PC-3 (cell line): ENCODE results near the gene TRIM56. TPM values are rescaled to one million over a fixed set of nuclear protein-coding genes. Genes with fewer than 3 reads are reported as not detected.
"Not testable (repeated sequence)": the region's sequence is repeated elsewhere in the genome, so short reads cannot be mapped to it uniquely, and the experiment has no call there.

Source experiments
- ATAC-seq: fragments of 200-7000 bp; cut with Tn5 transposase; 2 replicates; pipeline ENCODE4 v1.9.1; 2020; ENCODE audit warnings: mild to moderate bottlenecking, moderate library complexity
- BruUV-seq: library from RNA; stranded (reverse); fragments of 400-500 nt; replicated peaks from 2 replicates; lab custom pipeline; 2021; lab: Mats Ljungman, UMichigan
- CTCF ChIA-PET: fragments of 300-600 bp; sonication (Branson Sonifier 250); formaldehyde crosslinking; loops from one replicate; lab custom pipeline; 2022; ENCODE audit warnings: antibody characterized with exemption; lab: Charles Lee
- POLR2A ChIA-PET: fragments of 300-600 bp; sonication (Branson Sonifier 250); formaldehyde crosslinking; loops from one replicate; lab custom pipeline; 2022; ENCODE audit warnings: antibody characterized with exemption; ENCODE audit not compliant: unreplicated experiment; lab: Charles Lee
- DNase-seq: peaks from one replicate; pipeline ENCODE4 v3.0.0-alpha.2; 2015
- H2AFZ ChIP-seq: fragments of 300-600 bp; sonication (generic); 2 replicates; pipeline ENCODE4 v1.6.0; 2016; ENCODE audit warnings: antibody characterized with exemption, low read length
- H3F3A ChIP-seq: fragments of 300-600 bp; sonication (generic); one replicate; pipeline ENCODE4 v1.6.0; 2017; ENCODE audit warnings: antibody characterized with exemption, low read length, control low read depth, mild to moderate bottlenecking; ENCODE audit not compliant: unreplicated experiment
- H3K27ac ChIP-seq: fragments of 300-600 bp; sonication (generic); 2 replicates; pipeline ENCODE4 v1.5.1; 2016; ENCODE audit warnings: mild to moderate bottlenecking, low read length
- H3K27me3 ChIP-seq: fragments of 300-600 bp; sonication (generic); 2 replicates; pipeline ENCODE4 v1.6.1; 2016; ENCODE audit warnings: low read length, mixed read lengths
- H3K36me3 ChIP-seq: fragments of 300-600 bp; sonication (generic); 2 replicates; pipeline ENCODE4 v1.6.1; 2016; ENCODE audit warnings: low read depth, mixed run types, low read length, mixed read lengths
- H3K4me1 ChIP-seq: fragments of 300-600 bp; sonication (generic); 2 replicates; pipeline ENCODE4 v1.5.1; 2016; ENCODE audit warnings: low read length; ENCODE audit not compliant: insufficient read depth
- H3K4me2 ChIP-seq: fragments of 300-600 bp; sonication (generic); 2 replicates; pipeline ENCODE4 v1.6.0; 2016; ENCODE audit warnings: low read length
- H3K4me3 ChIP-seq: fragments of 300-600 bp; sonication (generic); 2 replicates; pipeline ENCODE4 v1.5.1; 2016; ENCODE audit warnings: mild to moderate bottlenecking, low read length, mixed read lengths
- H3K79me2 ChIP-seq: fragments of 300-600 bp; sonication (generic); 2 replicates; pipeline ENCODE4 v1.6.1; 2017; ENCODE audit warnings: low read length, mixed read lengths
- H3K9ac ChIP-seq: fragments of 300-600 bp; sonication (generic); 2 replicates; pipeline ENCODE4 v1.6.0; 2016; ENCODE audit warnings: mild to moderate bottlenecking, low read length
- H3K9me2 ChIP-seq: fragments of 300-600 bp; sonication (generic); replicated peaks from 2 replicates; pipeline ENCODE4 v1.6.1; 2016; ENCODE audit warnings: mixed run types, low read length, mixed read lengths
- H3K9me3 ChIP-seq: fragments of 300-600 bp; sonication (generic); 2 replicates; pipeline ENCODE4 v1.6.1; 2016; ENCODE audit warnings: low read length, mixed read lengths
- H4K20me1 ChIP-seq: fragments of 300-600 bp; sonication (generic); 2 replicates; pipeline ENCODE4 v1.6.1; 2016; ENCODE audit warnings: low read length, mixed read lengths
- CTCF ChIP-seq: fragments of 300-600 bp; sonication (generic); conservative IDR thresholded peaks from 2 replicates; pipeline ENCODE4 v1.5.1; 2017; ENCODE audit warnings: antibody characterized with exemption, low read depth, mild to moderate bottlenecking, low read length
- EZH2 ChIP-seq: fragments of 300-600 bp; sonication (generic); IDR thresholded peaks from one replicate; pipeline ENCODE4 v1.6.1; 2017; ENCODE audit warnings: antibody characterized with exemption, mild to moderate bottlenecking, low read length; ENCODE audit not compliant: unreplicated experiment
- EZH2phosphoT487 ChIP-seq: fragments of 300-600 bp; sonication (generic); IDR thresholded peaks from 2 replicates; pipeline ENCODE4 v1.6.1; 2018; ENCODE audit warnings: mild to moderate bottlenecking, antibody characterized with exemption, low read length, borderline replicate concordance
- intact Hi-C: fragments of 100-400 bp; cut with micrococcal nuclease; formaldehyde crosslinking; loops from 2 replicates; pipeline ENCODE4 v1.9.0; 2023
- total RNA-seq: library from RNA; depleted of rRNA; stranded (reverse); fragments of >200 nt; gene quantifications from 2 replicates; pipeline ENCODE4 v1.2.3, GENCODE V29; 2014

TRIM56 gene
- total RNA-seq, 1 experiment from 2014 or later: 10.6 TPM

GRCh38 chr7:101058355-101058754 is 26.9 kb upstream of the TRIM56 start:
- Histone ChIP-seq H3K4me2 (no peak overlapping the region), H3K4me1 (no peaks in the 10 kb centered on the region), H3K4me3 (no peak overlapping the region), H3K27ac (no peak overlapping the region), H2AFZ (no peak overlapping the region), H3K9me2 (no peaks in the 10 kb centered on the region), H3K36me3 (no peaks in the 10 kb centered on the region), H3K9me3 (no peaks in the 10 kb centered on the region), H3K79me2 (no peaks in the 10 kb centered on the region), H4K20me1 (no peaks in the 10 kb centered on the region), H3K9ac (no peak overlapping the region), H3K27me3 (peaks cover 42% of the 10 kb centered on the region), H3F3A (no peaks in the 10 kb centered on the region)
- CTCF ChIA-PET: interaction anchor here (0.6 kb wide), 1 partner anchor 137 kb away, joined by 3 read pairs; no protein-coding TSS in a partner anchor
- ATAC-seq: no peak
- intact Hi-C loops: loop anchor here (5.0 kb wide), 1 partner anchor 76 kb away; no protein-coding TSS in a partner anchor
- no peak for TF ChIP-seq CTCF
- TF ChIP-seq EZH2: no peak
- no peak for TF ChIP-seq EZH2phosphoT487
- peak; percentile 46 for DNase-seq
- no TSS peak for BruUV-seq
- POLR2A ChIA-PET: no interaction called here

DNA sequence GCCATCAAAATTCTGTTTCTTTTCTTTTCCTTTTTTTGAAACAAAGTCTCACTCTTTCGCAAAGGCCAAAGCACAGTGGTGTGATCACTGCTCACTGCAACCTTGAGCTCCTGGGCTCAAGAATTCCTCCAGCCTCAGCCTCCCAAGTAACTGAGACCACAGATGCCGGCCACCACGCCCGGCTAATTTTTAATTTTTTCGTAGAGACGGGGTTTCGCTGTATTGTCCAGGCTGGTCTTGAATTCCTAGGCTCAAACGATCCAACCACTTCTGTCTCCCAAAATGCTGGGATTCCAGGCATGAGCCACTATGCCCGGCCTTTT is 25.7 kb upstream of the TRIM56 start:
- H3K9me3 ChIP-seq: no peaks in the 10 kb centered on the region
- ChIA-PET POLR2A (interaction anchor here (0.5 to 0.6 kb wide), 2 partner anchors 35 to 420 kb away, joined by 3 to 16 read pairs; no protein-coding TSS in a partner anchor), CTCF (interaction anchor here (0.6 kb wide), 1 partner anchor 74 kb away, joined by 3 read pairs; no protein-coding TSS in a partner anchor)
- no peaks in the 10 kb centered on the region for H4K20me1 ChIP-seq
- ATAC-seq (peak; percentile 26), DNase-seq (no peak)
- no peaks in the 10 kb centered on the region for H3F3A ChIP-seq
- TF ChIP-seq EZH2phosphoT487: no peak
- TF ChIP-seq CTCF: no peak; the same call in 1 of the 2 replicates
- H3K36me3 ChIP-seq: no peaks in the 10 kb centered on the region
- no peaks in the 10 kb centered on the region for H3K9me2 ChIP-seq
- H3K4me2 ChIP-seq: peak overlapping the region; percentile 22; the same call in 1 of the 2 replicates
- no peak overlapping the region for H2AFZ ChIP-seq
- H3K79me2 ChIP-seq: no peaks in the 10 kb centered on the region
- BruUV-seq: no TSS peak
- no peak overlapping the region for H3K9ac ChIP-seq
- H3K27me3 ChIP-seq: peaks cover 36% of the 10 kb centered on the region
- no peak overlapping the region for H3K27ac ChIP-seq
- no peak overlapping the region for H3K4me3 ChIP-seq
- H3K4me1 ChIP-seq: no peaks in the 10 kb centered on the region
- intact Hi-C loops: loop anchor here (1.0 to 5.0 kb wide), 3 partner anchors 77 to 162 kb away; no protein-coding TSS in a partner anchor

- no peak for ATAC-seq
- ChIA-PET POLR2A (no interaction called here), CTCF (interaction anchor here (0.6 kb wide), 1 partner anchor 17 kb away, joined by 3 read pairs; no protein-coding TSS in a partner anchor)
- Histone ChIP-seq H3F3A (no peaks in the 10 kb centered on the region), H3K4me3 (no peak overlapping the region), H3K9me2 (no peaks in the 10 kb centered on the region), H3K9me3 (no peaks in the 10 kb centered on the region), H3K27ac (no peak overlapping the region), H3K79me2 (no peaks in the 10 kb centered on the region), H4K20me1 (no peaks in the 10 kb centered on the region), H3K4me1 (no peaks in the 10 kb centered on the region), H3K9ac (no peak overlapping the region), H3K4me2 (no peak overlapping the region), H2AFZ (no peak overlapping the region), H3K27me3 (peaks cover 22% of the 10 kb centered on the region), H3K36me3 (no peaks in the 10 kb centered on the region)
- TF ChIP-seq EZH2phosphoT487 (no peak), CTCF (no peak), EZH2 (no peak)
- no TSS peak for BruUV-seq
- no peak for DNase-seq
- intact Hi-C loops: no loop called here
Observed at GRCh38 chr7:101060992-101061391, 24.3 kb upstream of the TRIM56 start.

- CTCF ChIA-PET: interaction anchor here (0.6 kb wide), 1 partner anchor 80 kb away, joined by 3 read pairs; no protein-coding TSS in a partner anchor
- ATAC-seq, BruUV-seq, intact Hi-C loops, H3K79me2 ChIP-seq, H3K9me2 ChIP-seq, H3K4me3 ChIP-seq, H2AFZ ChIP-seq, DNase-seq, POLR2A ChIA-PET, H3K36me3 ChIP-seq, H3K9me3 ChIP-seq, H3K4me2 ChIP-seq, H3F3A ChIP-seq, H3K9ac ChIP-seq, H3K27me3 ChIP-seq, H3K27ac ChIP-seq, H4K20me1 ChIP-seq, H3K4me1 ChIP-seq: not testable (repeated sequence)
Observed at GRCh38 chr7:101064176-101064550, 21.1 kb upstream of the TRIM56 start.
